ENCODE results near the gene SLC43A2. TPM values are rescaled to one million over a fixed set of nuclear protein-coding genes. Genes with fewer than 3 reads are reported as not detected.
A peak's percentile ranks its signal among the peaks of the same experiment; 100 is the strongest.

The SLC43A2 gene
- total and polyA plus RNA-seq, 2 of the 13 experiments (the other 11 are each of a cell fraction or from before 2014, with no cell fraction given), result 7.3 to 20.0 TPM

GRCh38 chr17:1574697-1575471 is 53.8 kb downstream of the SLC43A2 start (continued):
- no peak for TF ChIP-seq ZNF407 (CRISPR knock-in tag; IDR thresholded peaks at IDR 0.05; ENCODE audit: not compliant biosample characterization)
- no peak for TF ChIP-seq U2AF2 (IDR thresholded peaks at IDR 0.05; ENCODE audit: low read depth, low read length)
- TF ChIP-seq ATF6 (CRISPR knock-in tag; conservative IDR thresholded peaks at IDR 0.05), result no peak
- peak; percentile 17 for TF ChIP-seq HNRNPLL (IDR thresholded peaks at IDR 0.05; ENCODE audit: low read depth, low read length, poor library complexity, severe bottlenecking)
- no peak for TF ChIP-seq NR1H2 (CRISPR knock-in tag; IDR thresholded peaks at IDR 0.05; ENCODE audit: borderline replicate concordance, low read depth)
- no peak for TF ChIP-seq FOSL1 (CRISPR knock-in tag; IDR thresholded peaks at IDR 0.05; ENCODE audit: borderline replicate concordance)
- 0 out of 2 replicates have a peak, but pooled peaks have one; percentile 5 for TF ChIP-seq RXRA (CRISPR knock-in tag; IDR thresholded peaks at IDR 0.05)
- TF ChIP-seq ZNF724P (CRISPR knock-in tag; IDR thresholded peaks at IDR 0.05; ENCODE audit: borderline replicate concordance), result 0 out of 2 replicates have a peak, but pooled peaks have one; percentile 49
- TF ChIP-seq POGZ (CRISPR knock-in tag; IDR thresholded peaks at IDR 0.05), result 0 out of 2 replicates have a peak, but pooled peaks have one; percentile 28
- no peak for TF ChIP-seq IRF2 (CRISPR knock-in tag; IDR thresholded peaks at IDR 0.05)
- TF ChIP-seq KLF11 (CRISPR knock-in tag; IDR thresholded peaks at IDR 0.05), result no peak
- no peak for TF ChIP-seq ZBTB37 (CRISPR knock-in tag; IDR thresholded peaks at IDR 0.05)
- TF ChIP-seq ELF3 (CRISPR knock-in tag; IDR thresholded peaks at IDR 0.05), result no peak
- TF ChIP-seq ZEB1 (IDR thresholded peaks at IDR 0.05; ENCODE audit: insufficient replicate concordance, low read depth), result no peak

Measured in HepG2 (cell line).